Brain microvascular endothelial cell (primary cell): ENCODE data around the gene DHCR7.

Source experiments
- DNase-seq: peaks from one replicate; pipeline ENCODE4 v3.0.0-alpha.2; 2020
- H3K27ac ChIP-seq: fragments of 250-450 bp; sonication (Bioruptor Pico); 2 replicates; pipeline ENCODE4 v1.5.1; 2020; ENCODE audit warnings: mild to moderate bottlenecking, moderate library complexity
- H3K27me3 ChIP-seq: fragments of 250-450 bp; sonication (Bioruptor Pico); replicated peaks from 2 replicates; pipeline ENCODE4 v1.5.1; 2020; ENCODE audit warnings: mild to moderate bottlenecking
- H3K36me3 ChIP-seq: fragments of 250-450 bp; sonication (Bioruptor Pico); replicated peaks from 2 replicates; pipeline ENCODE4 v1.5.1; 2020; ENCODE audit warnings: mild to moderate bottlenecking
- H3K4me3 ChIP-seq: 2 replicates; pipeline ENCODE4 v1.5.1; 2011; ENCODE audit warnings: low read depth, mild to moderate bottlenecking, control low read depth, low read length, moderate library complexity
- CTCF ChIP-seq: IDR thresholded peaks from 2 replicates; pipeline ENCODE4 v1.5.1; 2011; ENCODE audit warnings: low read depth, mild to moderate bottlenecking, moderate library complexity, low read length, control low read depth, inconsistent platforms; ENCODE audit errors: missing control alignments
- in situ Hi-C: cut with HindIII; loops from 2 replicates; pipeline ENCODE4 v1.10.0; 2017; ENCODE audit warnings: low sequenced_read_pairs, low pct_ligation_motif_present

Gene DHCR7

GRCh38 chr11:71449596-71449995 is 1.4 kb upstream of the DHCR7 start:
- Histone ChIP-seq H3K36me3 (peaks cover 18% of the 10 kb centered on the region), H3K4me3 (peak overlapping the region; percentile 96), H3K27me3 (no peaks in the 10 kb centered on the region), H3K27ac (no peak overlapping the region)
- no peak for DNase-seq
- no peak for TF ChIP-seq CTCF
- in situ Hi-C loops, result no loop called here

GRCh38 chr11:71447791-71448256 is 369 bp downstream of the DHCR7 start:
- Histone ChIP-seq H3K4me3 (peak overlapping the region; percentile 96), H3K27ac (peak overlapping the region; percentile 61), H3K27me3 (no peaks in the 10 kb centered on the region), H3K36me3 (peaks cover 31% of the 10 kb centered on the region)
- TF ChIP-seq CTCF, result no peak
- in situ Hi-C loops, result no loop called here
- no peak for DNase-seq

- Histone ChIP-seq H3K27me3 (no peaks in the 10 kb centered on the region), H3K4me3 (peak overlapping the region; percentile 96), H3K36me3 (peaks cover 36% of the 10 kb centered on the region), H3K27ac (no peak overlapping the region)
- no peak for TF ChIP-seq CTCF
- DNase-seq, result peak; percentile 61
- in situ Hi-C loops, result no loop called here
These were observed 1.1 kb downstream of the DHCR7 start for GRCh38 chr11:71446942-71447688.

- TF ChIP-seq CTCF, result no peak
- no peak for DNase-seq
- in situ Hi-C loops, result no loop called here
- no peaks in the 10 kb centered on the region for H3K27me3 ChIP-seq
- no peak overlapping the region for H3K4me3 ChIP-seq
- H3K27ac ChIP-seq, result no peak overlapping the region
- peaks cover 42% of the 10 kb centered on the region for H3K36me3 ChIP-seq
These were observed 2.0 kb downstream of the DHCR7 start for GRCh38 chr11:71446150-71446549.

GRCh38 chr11:71444811-71445210 is 3.4 kb downstream of the DHCR7 start:
- no peak overlapping the region for H3K27ac ChIP-seq
- peaks cover 48% of the 10 kb centered on the region for H3K36me3 ChIP-seq
- no peak for DNase-seq
- in situ Hi-C loops, result no loop called here
- H3K4me3 ChIP-seq, result no peak overlapping the region
- no peaks in the 10 kb centered on the region for H3K27me3 ChIP-seq
- no peak for TF ChIP-seq CTCF
